ENCODE results near the gene HDGFL1.

Gene HDGFL1

GRCh38 chr6:22593895-22594294 lies 24.5 kb downstream of the HDGFL1 start:
- no peak for DNase-seq (ENCODE audit: low read depth)

- no peak for DNase-seq (ENCODE audit: low read depth)
These were observed 26.6 kb downstream of the HDGFL1 start for GRCh38 chr6:22596011-22596410.

GRCh38 chr6:22598339-22598738 lies 29.0 kb downstream of the HDGFL1 start:
- no peak for DNase-seq (ENCODE audit: low read depth)

- DNase-seq (ENCODE audit: low read depth): no peak
These were observed 30.7 kb downstream of the HDGFL1 start for GRCh38 chr6:22600059-22600458.

GRCh38 chr6:22601984-22602383 lies 32.6 kb downstream of the HDGFL1 start:
- no peak for DNase-seq (ENCODE audit: low read depth)

GRCh38 chr6:22605736-22606135 lies 36.4 kb downstream of the HDGFL1 start:
- no peak for DNase-seq (ENCODE audit: low read depth)

- no peak for DNase-seq (ENCODE audit: low read depth)
These were observed 40.8 kb downstream of the HDGFL1 start for GRCh38 chr6:22610127-22610526.

- no peak for DNase-seq (ENCODE audit: low read depth)
These were observed 42.9 kb downstream of the HDGFL1 start for GRCh38 chr6:22612236-22612635.

GRCh38 chr6:22613051-22613450 lies 43.7 kb downstream of the HDGFL1 start:
- no peak for DNase-seq (ENCODE audit: low read depth)

GRCh38 chr6:22613695-22614094 lies 44.3 kb downstream of the HDGFL1 start:
- no peak for DNase-seq (ENCODE audit: low read depth)

GRCh38 chr6:22614547-22614946 lies 45.2 kb downstream of the HDGFL1 start:
- DNase-seq (ENCODE audit: low read depth): no peak

- DNase-seq (ENCODE audit: low read depth): no peak
These were observed 51.7 kb downstream of the HDGFL1 start for GRCh38 chr6:22621028-22621427.

All from stimulated activated CD8-positive, alpha-beta memory T cell treated with anti-CD3 and anti-CD28 coated beads, Interleukin-7, amount 100 ng/mL, for 24 hours (primary cell).